OCI-LY7 (cell line): ENCODE results near the gene ANKH. TPM values are rescaled to one million over a fixed set of nuclear protein-coding genes. Genes with fewer than 3 reads are reported as not detected.

Source experiments
- BruUV-seq: library from RNA; stranded (reverse); fragments of 400-500 nt; replicated peaks from 2 replicates; lab custom pipeline; 2021; lab: Mats Ljungman, UMichigan
- CTCF ChIA-PET: fragments of 300-600 bp; sonication (Branson Sonifier 250); formaldehyde crosslinking; loops from one replicate; lab custom pipeline; 2022; ENCODE audit warnings: antibody characterized with exemption; ENCODE audit not compliant: unreplicated experiment; lab: Charles Lee
- POLR2A ChIA-PET: fragments of 300-600 bp; sonication (Branson Sonifier 250); formaldehyde crosslinking; loops from one replicate; lab custom pipeline; 2022; ENCODE audit warnings: antibody characterized with exemption; lab: Charles Lee
- DNase-seq: peaks from one replicate; pipeline ENCODE4 v3.0.0-alpha.2; 2015; ENCODE audit warnings: low spot score
- H2AFZ ChIP-seq: fragments of 200-600 bp; sonication (generic), shearing (Covaris generic); 2 replicates; pipeline ENCODE4 v1.6.1; 2014; ENCODE audit warnings: mild to moderate bottlenecking, antibody characterized with exemption, low read length, moderate library complexity
- H3K27ac ChIP-seq: fragments of 200-600 bp; sonication (generic); 2 replicates; pipeline ENCODE4 v1.5.1; 2014; ENCODE audit warnings: mixed run types, low read depth, mild to moderate bottlenecking, moderate library complexity, low read length, inconsistent platforms; ENCODE audit not compliant: poor library complexity, severe bottlenecking
- H3K36me3 ChIP-seq: fragments of 200-600 bp; sonication (generic); 2 replicates; pipeline ENCODE4 v1.6.1; 2014; ENCODE audit warnings: mild to moderate bottlenecking, antibody characterized with exemption, low read length, moderate library complexity, mixed read lengths; ENCODE audit not compliant: insufficient read depth
- H3K4me1 ChIP-seq: fragments of 200-600 bp; sonication (generic); 2 replicates; pipeline ENCODE4 v1.5.1; 2014; ENCODE audit warnings: mild to moderate bottlenecking, low read length; ENCODE audit not compliant: insufficient read depth, poor library complexity, severe bottlenecking
- H3K4me2 ChIP-seq: fragments of 200-600 bp; sonication (generic); 2 replicates; pipeline ENCODE4 v1.6.1; 2014; ENCODE audit warnings: mild to moderate bottlenecking, low read length
- H3K4me3 ChIP-seq: fragments of 200-600 bp; sonication (generic); 2 replicates; pipeline ENCODE4 v1.5.1; 2014; ENCODE audit warnings: mild to moderate bottlenecking, low read depth, low read length; ENCODE audit not compliant: poor library complexity, severe bottlenecking
- H3K79me2 ChIP-seq: fragments of 200-600 bp; sonication (generic); 2 replicates; pipeline ENCODE4 v1.6.1; 2016; ENCODE audit warnings: low read depth, mild to moderate bottlenecking, low read length, moderate library complexity, mixed read lengths; ENCODE audit not compliant: insufficient read depth
- H3K9me2 ChIP-seq: fragments of 200-600 bp; sonication (generic); 2 replicates; pipeline ENCODE4 v1.6.1; 2016; ENCODE audit warnings: mild to moderate bottlenecking, low read length, mixed read lengths; ENCODE audit not compliant: insufficient read depth
- H3K9me3 ChIP-seq: fragments of 200-600 bp; sonication (generic); 2 replicates; pipeline ENCODE4 v1.6.1; 2014; ENCODE audit warnings: mild to moderate bottlenecking, mixed run types, low read length, mixed read lengths
- H4K20me1 ChIP-seq: fragments of 200-600 bp; sonication (generic); 2 replicates; pipeline ENCODE4 v1.6.1; 2014; ENCODE audit warnings: mild to moderate bottlenecking, antibody characterized with exemption, low read length, moderate library complexity, mixed read lengths; ENCODE audit not compliant: insufficient read depth
- CTCF ChIP-seq: fragments of 200-600 bp; sonication (generic); conservative IDR thresholded peaks from 2 replicates; pipeline ENCODE4 v1.5.1; 2014; ENCODE audit warnings: mild to moderate bottlenecking, antibody characterized with exemption, low read length, moderate library complexity, mixed read lengths
- EZH2phosphoT487 ChIP-seq: fragments of 200-600 bp; sonication (generic); IDR thresholded peaks from 2 replicates; pipeline ENCODE4 v1.6.1; 2018; ENCODE audit warnings: low read depth, borderline replicate concordance, mild to moderate bottlenecking, mixed run types, antibody characterized with exemption, low read length, moderate library complexity, mixed read lengths
- intact Hi-C: fragments of 100-400 bp; cut with micrococcal nuclease; formaldehyde crosslinking; loops from one replicate; pipeline ENCODE4 v1.10.0; 2022; ENCODE audit not compliant: unreplicated experiment
- total RNA-seq, 2 experiments: library from RNA; depleted of rRNA in 1 of 2; stranded (reverse); fragments of >200 nt in 1 of 2; shearing (Covaris generic) in 1 of 2; gene quantifications; 2 replicates each; pipeline ENCODE4 v1.2.3, GENCODE V29; 2014 to 2022

ANKH gene
- total RNA-seq, 2 experiments from 2014 or later = 23.1 to 80.4 TPM

GRCh38 chr5:14664270-14665100 lies 207.1 kb downstream of the ANKH start, which contains the start of gene OTULIN:
Gene OTULIN (plus strand): TSS chr5:14664718. CDS start chr5:14664826, 108 bp downstream.
- CTCF ChIA-PET = no interaction called here
- H3K4me1 ChIP-seq = peaks cover 66% of the 10 kb centered on the region
- no peak for TF ChIP-seq EZH2phosphoT487
- TF ChIP-seq CTCF = no peak
- no TSS peak for BruUV-seq
- H3K79me2 ChIP-seq = peaks cover 60% of the 10 kb centered on the region
- peak; percentile 94 for DNase-seq
- peak within 1 kb of the TSS; percentile 85 for H2AFZ ChIP-seq
- intact Hi-C loops = loop anchor here (1.0 to 10.0 kb wide), 4 partner anchors 208 to 1800 kb away; partner anchors contain the start of gene ZNF622
- H3K9me3 ChIP-seq = no peaks in the 10 kb centered on the region; the same call in 1 of the 2 replicates
- peaks cover 31% of the 10 kb centered on the region for H4K20me1 ChIP-seq
- H3K36me3 ChIP-seq = peaks cover 33% of the 10 kb centered on the region
- H3K9me2 ChIP-seq = no peaks in the 10 kb centered on the region
- peak within 1 kb of the TSS; percentile 90 for H3K27ac ChIP-seq
- POLR2A ChIA-PET = no interaction called here
- peak within 1 kb of the TSS; percentile 97 for H3K4me2 ChIP-seq
- H3K4me3 ChIP-seq = peak within 1 kb of the TSS; percentile 87

- POLR2A ChIA-PET = no interaction called here
- peaks cover 60% of the 10 kb centered on the region for H3K4me1 ChIP-seq
- peaks cover 30% of the 10 kb centered on the region for H4K20me1 ChIP-seq
- H3K27ac ChIP-seq = peak overlapping the region; percentile 90
- peak overlapping the region; percentile 85 for H2AFZ ChIP-seq
- no peak for TF ChIP-seq EZH2phosphoT487
- no peaks in the 10 kb centered on the region; the same call in 1 of the 2 replicates for H3K9me3 ChIP-seq
- peak; percentile 38 for DNase-seq
- H3K9me2 ChIP-seq = no peaks in the 10 kb centered on the region
- H3K36me3 ChIP-seq = peaks cover 29% of the 10 kb centered on the region
- CTCF ChIA-PET = no interaction called here
- H3K4me3 ChIP-seq = peak overlapping the region; percentile 87
- peak overlapping the region; percentile 97 for H3K4me2 ChIP-seq
- BruUV-seq = TSS peak; percentile 83
- H3K79me2 ChIP-seq = peaks cover 54% of the 10 kb centered on the region
- intact Hi-C loops = loop anchor here (1.0 to 10.0 kb wide), 3 partner anchors 208 to 1801 kb away; partner anchors contain the start of gene ZNF622
Observed at GRCh38 chr5:14663734-14664269, 207.8 kb downstream of the ANKH start.

DNA sequence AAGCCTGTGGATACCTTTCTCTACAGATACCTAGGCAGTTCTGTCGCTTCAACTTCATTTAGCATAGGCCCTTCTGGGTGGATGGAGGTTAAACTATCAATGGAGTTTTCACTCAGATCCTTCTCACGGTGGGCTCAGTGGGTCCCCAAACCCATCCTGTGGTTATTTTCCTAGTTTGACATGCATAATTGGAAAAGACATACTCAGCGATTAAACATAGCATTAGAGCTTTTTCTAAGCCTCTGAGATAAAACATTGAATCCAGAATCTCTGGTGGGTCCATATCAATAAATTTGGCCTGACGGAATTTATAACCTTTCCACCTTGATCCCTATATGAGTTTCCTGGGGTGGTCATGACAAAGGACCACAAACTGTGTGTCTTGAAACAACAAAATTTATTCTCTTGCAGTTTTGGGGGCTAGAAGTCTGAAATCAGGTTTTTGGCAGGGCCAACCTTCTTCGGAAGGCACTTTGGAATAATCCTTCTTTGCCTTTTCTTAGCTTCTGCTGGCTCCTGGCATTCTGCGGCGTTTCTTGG lies 208.8 kb downstream of the ANKH start:
- H3K9me3 ChIP-seq = no peaks in the 10 kb centered on the region; the same call in 1 of the 2 replicates
- H3K9me2 ChIP-seq = no peaks in the 10 kb centered on the region
- POLR2A ChIA-PET = no interaction called here
- intact Hi-C loops = loop anchor here (10.0 kb wide), 2 partner anchors 488 to 1802 kb away; partner anchors contain the start of gene ZNF622
- TF ChIP-seq CTCF (no peak), EZH2phosphoT487 (no peak)
- DNase-seq = no peak
- peaks cover 19% of the 10 kb centered on the region for H3K36me3 ChIP-seq
- CTCF ChIA-PET = no interaction called here
- H3K79me2 ChIP-seq = peaks cover 43% of the 10 kb centered on the region
- H3K4me1 ChIP-seq = peaks cover 50% of the 10 kb centered on the region
- H3K4me2 ChIP-seq = peak overlapping the region; percentile 97
- H3K4me3 ChIP-seq = peak overlapping the region; percentile 87
- H3K27ac ChIP-seq = no peak overlapping the region
- BruUV-seq = no TSS peak
- H2AFZ ChIP-seq = no peak overlapping the region
- H4K20me1 ChIP-seq = peaks cover 20% of the 10 kb centered on the region
